Activated naive CD4-positive, alpha-beta T cell treated with anti-CD3 and anti-CD28 coated beads, Interleukin-2, amount 50 U/mL, for 16 hours (primary cell): Measurements from ENCODE around the gene TAS2R41.

ENCODE experiments used
- DNase-seq: peaks from one replicate; pipeline ENCODE4 v3.0.0-alpha.2; 2020

TAS2R41 gene

DNA sequence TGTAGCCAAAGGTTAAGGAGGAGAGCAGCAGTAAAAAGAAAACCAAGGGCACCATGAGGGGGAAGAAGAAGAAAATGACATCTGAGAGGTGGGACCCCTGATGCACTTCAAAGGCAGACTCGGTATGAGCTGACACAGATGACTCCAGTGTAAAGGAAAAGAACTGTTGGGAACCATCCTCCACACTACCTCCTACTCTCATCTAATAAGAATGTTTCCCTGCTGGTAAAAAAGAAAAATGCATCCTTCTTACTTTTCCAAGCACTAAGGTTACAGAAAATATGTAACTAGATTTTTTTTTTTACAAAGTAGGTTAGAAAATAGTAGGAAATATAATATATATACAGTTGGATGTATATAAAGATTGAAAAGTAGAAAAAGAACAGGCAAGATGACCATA, 16.9 kb downstream of the TAS2R41 start:
- no peak for DNase-seq

DNA sequence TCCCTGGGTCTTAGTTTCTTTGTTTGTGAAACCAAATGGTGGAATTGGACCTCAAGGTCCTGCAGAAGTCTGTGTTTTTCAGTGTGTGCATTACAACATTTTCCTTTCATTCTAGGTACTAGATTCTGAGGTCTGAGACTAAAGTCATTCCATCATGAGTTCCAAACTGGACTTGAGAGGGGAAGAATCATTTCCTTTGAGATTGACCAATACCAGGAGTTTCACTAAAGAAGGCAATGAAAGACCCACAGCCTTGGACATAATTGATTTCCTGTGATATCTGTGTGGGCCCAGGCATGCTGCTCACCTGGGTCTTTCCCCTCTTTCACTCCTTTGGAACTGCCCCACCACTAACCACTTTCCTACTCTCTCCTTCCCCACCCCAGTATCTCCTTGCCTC, 18.2 kb downstream of the TAS2R41 start:
- DNase-seq: no peak

DNA sequence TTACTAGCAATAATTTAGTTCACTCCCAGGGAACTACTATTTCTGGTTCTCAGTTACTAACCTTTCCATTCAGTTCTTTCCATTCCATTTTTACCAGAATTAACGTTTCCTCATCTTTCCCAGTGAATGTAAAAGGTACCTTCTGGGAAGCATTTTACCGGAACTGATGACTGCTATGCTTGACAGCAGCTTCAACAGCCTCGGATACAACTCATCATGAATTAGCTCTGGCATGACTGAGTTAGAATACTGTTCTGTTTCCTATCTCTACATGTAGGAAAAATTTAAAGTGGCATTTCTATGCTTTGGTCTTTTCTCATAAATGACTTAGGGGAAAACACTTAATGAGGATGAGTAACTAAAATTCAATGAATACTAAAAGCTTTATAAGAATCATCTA, 18.6 kb downstream of the TAS2R41 start:
- no peak for DNase-seq

- DNase-seq: no peak
Measured at GRCh38 chr7:143497008-143497795, 19.5 kb downstream of the TAS2R41 start.

DNA sequence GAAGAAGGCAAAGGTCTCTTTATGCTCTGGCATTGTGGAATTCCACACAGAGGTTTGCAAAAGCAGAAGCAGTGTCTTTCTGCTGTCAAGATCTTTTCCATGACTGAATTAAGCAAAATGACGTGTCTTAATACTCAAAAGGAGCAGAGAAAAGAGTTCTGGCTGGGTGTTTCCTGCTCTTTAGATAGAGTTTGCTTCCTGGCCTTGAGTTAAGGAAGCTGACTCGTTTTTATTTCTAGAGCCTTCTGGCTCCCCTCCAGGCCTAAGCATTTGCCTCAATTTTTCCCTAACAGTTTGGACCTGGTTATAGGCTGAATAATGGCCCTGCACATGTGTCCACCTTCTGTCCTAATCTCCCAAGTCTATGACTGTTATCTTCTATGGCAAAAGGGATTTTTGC, 21.6 kb downstream of the TAS2R41 start:
- no peak for DNase-seq

DNA sequence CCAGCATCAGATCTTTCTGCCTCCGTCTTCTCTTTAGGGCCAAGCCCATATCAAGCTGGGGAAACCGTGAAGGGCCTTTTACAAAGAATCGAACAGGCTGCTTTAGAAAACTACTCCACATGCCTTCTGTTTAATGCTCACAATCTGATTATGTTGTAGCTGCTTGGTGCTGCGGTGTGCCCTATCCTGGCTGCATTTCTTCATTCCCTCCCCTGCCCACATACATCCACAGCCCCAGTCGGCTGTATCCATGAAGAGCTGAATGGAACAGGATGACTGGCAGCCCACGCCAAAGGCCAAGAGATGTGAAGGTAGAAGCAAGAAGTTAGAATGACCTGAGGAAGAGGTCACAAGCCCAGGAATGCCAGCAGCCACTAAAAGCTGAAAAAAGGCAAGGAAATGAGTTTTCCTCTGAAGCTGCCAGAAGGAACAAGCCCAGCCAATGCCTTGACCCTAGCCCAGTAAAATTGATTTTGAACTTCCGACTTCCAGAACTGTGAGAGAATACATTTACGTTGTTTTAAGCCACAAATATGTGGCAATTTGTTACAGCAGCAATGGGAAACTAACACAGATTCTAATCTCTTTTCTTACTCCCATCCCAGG, 22.2 kb downstream of the TAS2R41 start:
- DNase-seq: no peak

DNA sequence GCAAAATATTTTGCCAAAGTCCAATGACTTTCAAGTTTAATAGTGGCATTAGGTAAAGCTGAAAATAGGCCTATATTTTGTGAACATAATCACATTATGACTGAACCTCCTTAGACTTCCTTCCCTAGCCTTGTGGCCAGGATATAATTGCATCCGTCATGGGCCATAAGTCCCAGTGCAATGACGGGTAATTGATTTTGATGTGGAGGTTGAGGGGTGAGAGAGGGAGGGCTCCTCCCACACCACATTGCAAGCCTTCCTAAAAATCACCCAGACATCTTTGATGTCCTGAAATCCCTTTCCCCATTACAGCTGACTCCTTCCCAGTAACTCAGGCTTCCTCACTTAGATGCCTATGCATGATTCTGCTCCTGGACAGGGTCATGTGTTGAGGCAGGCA, 25.6 kb downstream of the TAS2R41 start:
- DNase-seq: no peak

GRCh38 chr7:143504215-143504936, 26.7 kb downstream of the TAS2R41 start:
- no peak for DNase-seq

DNA sequence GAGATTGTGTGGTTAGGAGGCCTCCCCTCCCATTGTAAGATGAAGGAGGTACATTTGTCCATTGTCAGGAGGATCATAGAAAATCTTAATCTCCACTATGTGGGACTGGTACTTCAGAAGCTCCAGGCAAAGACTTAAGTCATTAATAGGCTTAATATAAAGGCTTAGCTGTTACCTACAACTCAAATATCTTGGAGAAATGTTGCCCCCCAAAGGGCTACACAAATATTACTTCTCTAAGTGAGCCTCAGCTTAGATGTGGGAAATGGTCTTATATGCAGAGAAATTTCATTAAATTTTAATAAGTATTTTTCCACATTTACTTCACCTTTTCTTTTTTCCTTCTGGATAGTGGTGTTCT, 27.2 kb downstream of the TAS2R41 start:
- no peak for DNase-seq

- DNase-seq: no peak
Measured at GRCh38 chr7:143505838-143506237, 28.2 kb downstream of the TAS2R41 start.

- no peak for DNase-seq
Measured at GRCh38 chr7:143507094-143507518, 29.4 kb downstream of the TAS2R41 start.

GRCh38 chr7:143507534-143508055, 29.9 kb downstream of the TAS2R41 start:
- no peak for DNase-seq

DNA sequence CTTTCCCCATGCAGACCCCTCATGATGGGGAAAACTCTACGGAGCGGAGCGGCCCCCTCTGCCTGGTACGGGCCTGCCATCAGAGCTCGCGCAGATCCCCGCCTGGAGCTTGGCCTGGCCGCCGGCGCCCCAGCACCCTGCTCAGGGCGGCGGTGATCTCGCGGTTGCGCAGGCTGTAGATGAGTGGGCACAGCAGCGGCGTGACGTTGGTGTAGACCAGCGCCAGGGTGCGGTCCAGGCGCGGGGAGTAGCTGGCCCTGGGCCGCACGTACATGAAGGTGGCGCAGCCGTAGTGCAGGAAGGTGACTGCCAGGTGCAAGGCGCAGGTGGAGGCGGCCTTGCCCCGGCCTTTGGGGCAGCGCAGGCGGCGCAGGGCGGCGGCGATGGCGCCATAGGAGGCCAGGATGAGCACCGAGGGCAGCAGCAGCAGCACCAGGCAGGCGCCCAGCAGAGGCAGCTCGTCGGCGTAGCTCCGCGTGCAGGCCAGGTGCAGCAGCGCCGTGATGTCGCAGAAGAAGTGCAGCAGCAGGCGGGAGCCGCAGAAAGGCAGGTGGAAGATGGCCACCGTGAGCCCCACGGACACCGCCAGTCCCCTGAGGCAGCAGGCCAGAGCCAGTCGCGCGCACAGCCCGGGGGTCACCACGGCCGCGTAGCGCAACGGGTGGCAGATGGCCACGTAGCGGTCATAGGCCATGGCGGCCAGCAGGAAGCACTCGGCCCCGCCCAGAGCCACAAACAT, 33.4 kb downstream of the TAS2R41 start:
- no peak for DNase-seq

GRCh38 chr7:143511593-143512047, 33.9 kb downstream of the TAS2R41 start:
- no peak for DNase-seq

GRCh38 chr7:143512488-143513340, 35.0 kb downstream of the TAS2R41 start:
- DNase-seq: no peak

- DNase-seq: no peak
Measured at GRCh38 chr7:143514487-143514886, 36.8 kb downstream of the TAS2R41 start.

DNA sequence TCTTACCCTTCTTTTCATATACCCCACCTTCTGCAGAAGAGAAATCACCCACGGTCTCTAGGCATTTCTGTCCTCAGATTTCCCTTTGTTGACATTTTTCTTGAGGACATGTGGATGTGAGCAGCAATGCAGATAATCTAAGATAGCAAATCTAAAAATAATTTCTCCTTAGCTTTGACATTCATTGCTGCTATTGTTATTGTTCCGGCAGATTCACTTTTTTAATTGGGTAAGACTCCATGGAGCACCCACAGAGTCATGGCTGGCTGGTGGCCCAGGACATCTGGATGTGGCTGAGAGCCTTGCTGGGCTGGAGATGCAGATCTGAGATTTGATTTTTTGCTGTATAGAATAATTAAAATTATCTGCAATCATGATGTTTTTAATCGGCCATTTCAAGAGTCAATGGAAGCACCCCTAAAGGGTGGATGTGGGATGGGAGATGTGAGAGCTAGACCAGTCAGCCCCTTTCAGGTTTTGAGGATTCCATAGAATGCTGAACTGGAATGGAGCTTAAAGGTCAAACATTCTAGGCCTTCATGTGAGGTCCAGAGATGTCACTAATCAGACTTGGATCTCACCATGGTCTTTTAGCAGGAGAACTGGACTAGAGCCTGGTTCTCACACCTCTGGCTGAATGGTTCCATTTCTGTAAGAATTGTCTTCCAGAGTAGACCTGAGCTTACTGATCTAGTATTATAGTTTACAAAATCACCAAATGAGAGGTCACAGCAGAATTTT, 37.5 kb downstream of the TAS2R41 start:
- DNase-seq: no peak

GRCh38 chr7:143516981-143517380, 39.3 kb downstream of the TAS2R41 start:
- no peak for DNase-seq

- no peak for DNase-seq
Measured at GRCh38 chr7:143518521-143518920, 40.8 kb downstream of the TAS2R41 start.

GRCh38 chr7:143518941-143519340, 41.3 kb downstream of the TAS2R41 start:
- DNase-seq: no peak

DNA sequence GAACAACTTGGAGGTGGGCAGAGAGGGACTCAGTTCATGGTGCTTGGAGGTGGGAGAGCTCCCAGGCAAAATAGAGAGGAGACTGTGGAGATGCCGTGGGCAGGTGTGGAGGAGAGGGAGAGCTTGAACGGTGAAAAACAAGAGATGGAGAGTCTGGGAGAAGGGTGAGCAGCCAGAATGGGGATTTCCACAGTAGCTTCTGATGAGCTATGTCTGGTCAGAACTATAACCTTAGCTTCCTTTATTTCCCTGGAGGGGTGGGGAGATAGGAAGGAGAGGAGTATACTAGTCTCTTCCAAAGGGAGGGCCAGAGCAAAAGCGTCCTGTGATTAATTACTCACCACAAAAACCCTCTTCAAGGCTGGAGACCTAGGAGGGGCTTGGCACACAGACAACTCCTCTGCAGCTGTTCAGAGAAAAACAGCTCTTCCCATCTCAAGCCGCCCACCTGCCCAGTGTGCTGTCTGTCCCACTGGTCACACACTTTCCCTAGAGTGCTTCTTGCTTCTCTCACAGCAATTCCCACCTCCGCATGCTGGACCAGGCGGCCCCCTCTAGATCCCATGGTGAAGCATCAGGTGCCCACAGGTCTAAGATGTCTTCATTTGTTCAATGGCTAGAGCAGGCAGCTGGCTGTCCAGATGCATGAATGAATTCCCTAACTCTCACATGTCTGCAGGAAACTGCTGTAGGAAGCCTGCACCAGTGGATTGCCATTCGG, 41.9 kb downstream of the TAS2R41 start:
- no peak for DNase-seq
